ENCODE data around the gene SMYD3. TPM values are rescaled to one million over a fixed set of nuclear protein-coding genes. Genes with fewer than 3 reads are reported as not detected.

Gene SMYD3
- 10 to 100 TPM; 16.3 to 18.0 (median 16.4) TPM for total RNA-seq
- long read RNA-seq, donor 1, partial matches to known transcripts: 0 of 5 reads
- long read RNA-seq, donor 1, other reads (novel, unspliced or antisense): 4 of 5 reads
- long read RNA-seq, donor 2, partial matches to known transcripts: 0 of 2 reads
- long read RNA-seq, donor 2, other reads (novel, unspliced or antisense): 2 of 2 reads

DNA sequence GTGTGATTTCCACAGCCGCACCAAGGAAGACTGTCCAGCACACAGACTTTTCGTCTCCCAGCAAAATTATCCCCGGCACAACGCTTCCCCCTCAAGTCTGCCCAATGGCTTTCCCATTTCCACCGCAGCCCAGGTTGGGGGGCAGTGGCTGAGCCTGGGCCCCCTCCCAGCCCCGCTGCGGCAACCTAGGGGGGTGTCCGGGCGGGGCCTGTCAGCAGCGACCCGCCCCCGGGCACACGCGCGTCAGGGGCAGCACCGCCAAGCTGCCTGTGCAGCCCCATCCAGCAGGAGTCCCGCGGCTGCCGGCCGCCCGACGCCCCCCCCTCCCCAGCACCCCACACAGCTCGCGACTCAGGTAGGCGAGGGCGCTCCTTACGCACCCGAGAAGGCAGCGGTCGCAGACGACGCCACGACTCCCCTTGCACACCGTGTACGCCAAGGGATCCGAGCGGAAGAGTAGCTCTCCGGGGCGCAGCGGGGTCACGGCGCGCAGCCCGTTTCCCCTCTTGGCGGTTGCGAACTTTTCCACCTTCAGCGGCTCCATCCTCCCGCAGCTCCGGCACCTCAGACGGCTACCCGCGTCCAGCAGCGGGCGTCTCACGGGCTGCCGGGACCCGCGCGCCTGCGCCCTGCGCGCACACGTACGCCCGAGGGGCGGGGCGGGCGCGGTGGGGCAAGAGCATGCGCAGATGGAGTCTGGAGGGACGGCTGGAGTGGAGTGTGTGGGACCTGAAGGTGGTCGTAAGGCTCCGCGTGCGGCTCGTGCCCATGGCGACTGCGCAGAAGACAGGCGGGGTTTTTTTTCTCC is at the start of gene SMYD3:
TSS of gene SMYD3 (minus strand) at position 606 of the 808 bp plus-strand sequence.
- TF ChIP-seq, protein P1, sequence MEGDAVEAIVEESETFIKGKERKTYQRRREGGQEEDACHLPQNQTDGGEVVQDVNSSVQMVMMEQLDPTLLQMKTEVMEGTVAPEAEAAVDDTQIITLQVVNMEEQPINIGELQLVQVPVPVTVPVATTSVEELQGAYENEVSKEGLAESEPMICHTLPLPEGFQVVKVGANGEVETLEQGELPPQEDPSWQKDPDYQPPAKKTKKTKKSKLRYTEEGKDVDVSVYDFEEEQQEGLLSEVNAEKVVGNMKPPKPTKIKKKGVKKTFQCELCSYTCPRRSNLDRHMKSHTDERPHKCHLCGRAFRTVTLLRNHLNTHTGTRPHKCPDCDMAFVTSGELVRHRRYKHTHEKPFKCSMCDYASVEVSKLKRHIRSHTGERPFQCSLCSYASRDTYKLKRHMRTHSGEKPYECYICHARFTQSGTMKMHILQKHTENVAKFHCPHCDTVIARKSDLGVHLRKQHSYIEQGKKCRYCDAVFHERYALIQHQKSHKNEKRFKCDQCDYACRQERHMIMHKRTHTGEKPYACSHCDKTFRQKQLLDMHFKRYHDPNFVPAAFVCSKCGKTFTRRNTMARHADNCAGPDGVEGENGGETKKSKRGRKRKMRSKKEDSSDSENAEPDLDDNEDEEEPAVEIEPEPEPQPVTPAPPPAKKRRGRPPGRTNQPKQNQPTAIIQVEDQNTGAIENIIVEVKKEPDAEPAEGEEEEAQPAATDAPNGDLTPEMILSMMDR (IDR thresholded peaks at IDR 0.05): no peak
- DNase-seq (peak; percentile 74 to 89 (median 84)), ATAC-seq (peak; percentile 97)
- peaks cover 5% of the 10 kb centered on the region for H3K4me1 ChIP-seq (ENCODE audit: low read depth)
- no peaks in the 10 kb centered on the region for H3K36me3 ChIP-seq (ENCODE audit: low read depth)
- H3K9me3 ChIP-seq: no peaks in the 10 kb centered on the region
- intact Hi-C loops (cut with DNase I, micrococcal nuclease): no loop called here
- peak within 1 kb of the TSS; percentile 48 for H3K4me3 ChIP-seq

DNA sequence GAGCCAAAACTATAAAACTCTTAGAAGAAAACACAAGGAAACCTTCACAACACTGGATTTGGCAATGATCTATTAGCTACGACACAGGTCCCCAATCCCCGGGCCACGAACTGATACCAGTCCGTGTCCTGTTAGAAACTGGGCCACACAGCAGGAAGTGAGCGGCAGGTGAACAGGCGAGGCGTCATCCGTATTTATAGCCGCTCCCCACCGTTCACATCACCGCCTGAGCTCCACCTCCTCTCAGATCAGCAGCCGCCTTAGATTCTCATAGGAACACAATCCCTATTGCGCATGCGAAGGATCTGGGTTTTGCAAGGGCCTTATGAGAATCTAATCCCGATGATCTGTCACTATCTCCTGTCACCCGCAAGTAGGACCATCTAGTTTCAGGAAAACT is 47.1 kb upstream of the SMYD3 start:
- Histone ChIP-seq H3K9me3 (no peaks in the 10 kb centered on the region), H3K4me1 (ENCODE audit: low read depth) (no peaks in the 10 kb centered on the region), H3K36me3 (ENCODE audit: low read depth) (peaks cover 3% of the 10 kb centered on the region), H3K4me3 (no peak overlapping the region)
- intact Hi-C loops (cut with DNase I, micrococcal nuclease): no loop called here
- TF ChIP-seq, protein P1 (IDR thresholded peaks at IDR 0.05): no peak
- no peak for ATAC-seq
- no peak for DNase-seq

DNA sequence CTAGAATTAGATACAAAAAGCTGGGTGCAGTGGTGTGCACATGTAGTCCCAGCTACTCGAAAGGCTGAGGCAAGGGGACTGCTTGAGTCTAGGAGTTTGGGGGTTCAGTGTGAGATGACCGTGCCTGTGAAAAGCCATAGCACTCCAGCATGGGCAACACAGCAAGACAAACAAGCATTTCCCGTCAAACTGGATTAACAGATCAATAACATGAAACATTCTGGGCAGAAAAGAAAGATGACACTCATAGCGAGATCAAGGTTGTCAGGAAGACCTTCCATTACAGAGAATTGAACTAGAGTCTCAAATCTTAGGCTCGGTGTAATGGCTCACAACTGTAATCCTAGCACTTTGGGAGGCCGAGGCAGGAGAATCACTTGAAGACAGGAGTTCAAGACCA is 45.0 kb upstream of the SMYD3 start:
- intact Hi-C loops (cut with DNase I, micrococcal nuclease): no loop called here
- Histone ChIP-seq H3K9me3 (no peaks in the 10 kb centered on the region), H3K4me3 (no peak overlapping the region), H3K36me3 (ENCODE audit: low read depth) (peaks cover 3% of the 10 kb centered on the region), H3K4me1 (ENCODE audit: low read depth) (no peaks in the 10 kb centered on the region)
- DNase-seq: no peak
- TF ChIP-seq, protein P1 (IDR thresholded peaks at IDR 0.05): no peak
- ATAC-seq: no peak

DNA sequence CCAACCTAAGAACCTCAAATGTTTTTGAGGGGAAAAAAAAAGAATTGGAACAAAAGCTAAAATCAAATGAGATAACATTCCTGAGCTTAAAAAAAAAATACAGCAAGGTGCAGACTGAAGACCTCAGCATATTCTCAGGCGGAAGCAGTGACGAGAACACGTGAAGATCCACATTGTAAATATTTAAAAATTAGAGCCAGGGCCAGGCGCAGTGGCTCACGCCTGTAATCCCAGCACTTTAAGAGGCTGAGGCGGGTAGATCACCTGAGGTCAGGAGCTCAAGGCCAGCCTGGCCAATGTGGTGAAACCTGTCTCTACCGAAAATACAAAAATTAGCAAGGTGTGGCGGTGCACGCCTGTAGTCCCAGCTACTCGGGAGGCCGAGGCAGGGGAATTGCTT is 43.3 kb upstream of the SMYD3 start:
- H3K4me1 ChIP-seq (ENCODE audit: low read depth): no peaks in the 10 kb centered on the region
- intact Hi-C loops (cut with DNase I, micrococcal nuclease): no loop called here
- ATAC-seq (no peak), DNase-seq (no peak)
- H3K9me3 ChIP-seq: no peaks in the 10 kb centered on the region
- TF ChIP-seq, protein P1 (IDR thresholded peaks at IDR 0.05): no peak
- H3K36me3 ChIP-seq (ENCODE audit: low read depth): peaks cover 3% of the 10 kb centered on the region
- H3K4me3 ChIP-seq: no peak overlapping the region

DNA sequence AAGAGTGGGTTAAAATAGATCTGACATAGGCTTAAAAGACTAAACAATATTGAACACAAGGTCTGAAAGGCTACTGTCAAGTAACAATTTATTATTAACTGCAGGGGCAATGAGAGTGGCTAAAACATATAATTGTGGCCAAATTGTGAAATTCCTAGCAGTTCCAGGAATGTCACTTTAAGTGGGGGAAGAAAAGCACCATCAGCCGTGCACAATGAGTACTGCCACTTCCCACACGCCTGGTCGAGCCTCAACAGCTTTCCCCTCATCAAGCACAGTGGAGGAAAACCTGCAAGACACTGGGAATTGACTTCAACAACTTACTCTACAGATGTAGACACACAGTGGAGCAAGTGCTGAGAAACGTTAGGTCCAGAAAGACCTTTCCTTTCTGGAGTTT is 42.6 kb upstream of the SMYD3 start:
- DNase-seq (no peak), ATAC-seq (no peak)
- peaks cover 3% of the 10 kb centered on the region for H3K36me3 ChIP-seq (ENCODE audit: low read depth)
- H3K4me3 ChIP-seq: no peak overlapping the region
- no peaks in the 10 kb centered on the region for H3K9me3 ChIP-seq
- TF ChIP-seq, protein P1 (IDR thresholded peaks at IDR 0.05): no peak
- H3K4me1 ChIP-seq (ENCODE audit: low read depth): no peaks in the 10 kb centered on the region
- intact Hi-C loops (cut with DNase I, micrococcal nuclease): no loop called here

Measured in mucosa of descending colon (tissue), 3 donors.